Activated B cell treated with CpG ODN at 0.5 μM for 24 hours (primary cell): Measurements from ENCODE around the gene CERS6. TPM values are rescaled to one million over a fixed set of nuclear protein-coding genes. Genes with fewer than 3 reads are reported as not detected.

Experiments
- ATAC-seq: fragments of 200-7000 bp; cut with Tn5 transposase; one replicate; pipeline ENCODE4 v1.10.0; 2021; ENCODE audit warnings: low read depth, mild to moderate bottlenecking, moderate library complexity
- CTCF ChIA-PET: fragments of 350-600 bp; sonication (Branson Sonifier 250); formaldehyde crosslinking; loops from one replicate; lab custom pipeline; 2021; ENCODE audit warnings: antibody characterized with exemption; lab: Charles Lee
- POLR2A ChIA-PET: fragments of 350-600 bp; sonication (Branson Sonifier 250); formaldehyde crosslinking; loops from one replicate; lab custom pipeline; 2021; ENCODE audit warnings: antibody characterized with exemption; lab: Charles Lee
- DNase-seq: peaks from one replicate; pipeline ENCODE4 v3.0.0; 2022
- H3K27ac Mint-ChIP-seq: one replicate; pipeline ENCODE4 v1.8.0; 2020; ENCODE audit warnings: mixed read lengths
- H3K27me3 Mint-ChIP-seq: one replicate; pipeline ENCODE4 v1.8.0; 2021; ENCODE audit warnings: mixed read lengths
- H3K36me3 Mint-ChIP-seq: one replicate; pipeline ENCODE4 v1.8.0; 2021; ENCODE audit warnings: low read depth, mixed read lengths
- H3K4me1 Mint-ChIP-seq: one replicate; pipeline ENCODE4 v1.8.0; 2021; ENCODE audit warnings: mixed read lengths
- H3K4me3 Mint-ChIP-seq: one replicate; pipeline ENCODE4 v1.8.0; 2020; ENCODE audit warnings: mild to moderate bottlenecking, mixed read lengths
- H3K9me3 Mint-ChIP-seq: one replicate; pipeline ENCODE4 v1.8.0; 2020; ENCODE audit warnings: mixed read lengths
- CTCF ChIP-seq: fragments of 200-600 bp; IDR thresholded peaks from one replicate; pipeline ENCODE4 v1.8.0; 2022; ENCODE audit warnings: antibody characterized with exemption, mild to moderate bottlenecking
- intact Hi-C: fragments of 100-400 bp; cut with micrococcal nuclease; formaldehyde crosslinking; loops from one replicate; pipeline ENCODE4 v1.15.1; 2024
- total RNA-seq: library from RNA; stranded (reverse); gene quantifications from 2 replicates; pipeline ENCODE4 v1.2.3, GENCODE V29; 2022

The CERS6 gene
- total RNA-seq, 1 donor from 2014 or later, result 5.3 TPM

DNA sequence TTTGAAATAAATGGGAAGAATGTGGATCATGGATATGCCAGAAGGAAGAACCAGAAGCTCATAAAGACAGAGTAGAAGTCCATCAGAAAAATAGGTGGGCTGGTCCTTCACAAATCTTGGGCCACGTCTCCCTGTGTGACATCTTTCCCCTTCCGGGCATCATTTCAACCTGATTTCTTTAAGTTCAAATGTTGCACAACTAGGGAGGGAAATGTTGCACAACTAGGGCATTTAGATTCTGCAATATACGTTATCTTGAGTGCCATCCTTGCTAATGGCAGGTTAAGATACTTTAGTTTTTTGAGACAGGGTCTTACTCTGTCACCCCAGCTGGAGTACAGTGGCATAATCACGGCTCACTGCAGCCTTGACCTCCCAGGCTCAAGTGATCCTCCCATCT lies 129.6 kb downstream of the CERS6 start:
- Mint-ChIP-seq H3K9me3 (no peaks in the 10 kb centered on the region), H3K27ac (no peak overlapping the region), H3K36me3 (no peaks in the 10 kb centered on the region), H3K4me1 (peaks cover 42% of the 10 kb centered on the region), H3K4me3 (no peak overlapping the region), H3K27me3 (no peaks in the 10 kb centered on the region)
- no peak for TF ChIP-seq CTCF
- CTCF ChIA-PET, result no interaction called here
- no peak for ATAC-seq
- DNase-seq, result no peak
- POLR2A ChIA-PET, result no interaction called here
- intact Hi-C loops, result no loop called here

- no peak overlapping the region for H3K4me3 Mint-ChIP-seq
- no peaks in the 10 kb centered on the region for H3K27me3 Mint-ChIP-seq
- H3K27ac Mint-ChIP-seq, result no peak overlapping the region
- ChIA-PET POLR2A (no interaction called here), CTCF (no interaction called here)
- H3K9me3 Mint-ChIP-seq, result no peaks in the 10 kb centered on the region
- DNase-seq (no peak), ATAC-seq (no peak)
- intact Hi-C loops, result no loop called here
- H3K36me3 Mint-ChIP-seq, result no peaks in the 10 kb centered on the region
- H3K4me1 Mint-ChIP-seq, result peaks cover 30% of the 10 kb centered on the region
- TF ChIP-seq CTCF, result no peak
These were observed 131.2 kb downstream of the CERS6 start for GRCh38 chr2:168587307-168587706.

DNA sequence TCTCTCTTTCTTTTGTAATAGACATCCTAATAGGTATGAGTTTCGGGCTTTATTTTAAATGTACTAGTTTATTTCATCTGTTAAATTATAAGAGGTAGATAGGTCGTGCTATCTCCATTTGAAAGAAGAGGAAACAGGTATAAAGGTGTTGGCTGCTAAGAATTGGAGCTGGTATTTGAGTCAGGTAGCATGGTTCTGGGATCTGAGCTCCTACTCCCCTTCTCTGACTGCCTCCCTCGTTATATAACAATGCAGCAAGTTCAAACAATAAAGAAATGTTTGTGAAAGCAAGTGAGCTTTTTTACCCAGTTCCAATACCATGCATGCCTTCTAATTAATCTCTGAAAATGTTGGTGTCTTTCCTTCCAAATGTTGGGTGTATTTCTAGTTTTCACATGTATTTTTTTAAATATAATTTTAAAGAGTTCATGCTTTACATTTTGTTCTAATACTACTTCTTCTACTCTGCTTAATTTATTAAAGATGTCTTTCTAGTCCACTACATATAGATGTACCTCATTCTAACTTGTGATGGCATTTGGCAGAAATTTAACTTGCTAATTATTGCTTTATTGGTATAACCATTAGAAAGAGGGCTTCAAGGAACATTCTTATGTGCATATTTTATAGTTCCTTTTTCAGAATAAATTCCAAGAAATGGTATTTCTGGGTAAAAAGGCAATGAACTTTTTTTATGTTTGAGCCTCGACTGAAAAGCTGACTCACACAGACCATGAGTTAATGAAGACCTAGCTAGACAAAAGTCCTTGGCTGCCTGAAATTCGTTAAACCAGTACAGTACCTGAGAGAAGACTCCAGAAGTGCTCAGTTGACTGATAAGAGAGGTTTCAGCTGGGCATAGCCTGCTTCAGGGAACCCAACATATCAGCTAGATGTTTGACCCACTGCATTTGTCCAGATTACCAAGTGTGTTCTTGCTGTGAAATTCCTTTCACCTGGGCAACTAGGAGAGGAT lies 133.5 kb downstream of the CERS6 start:
- Mint-ChIP-seq H3K4me1 (peaks cover 22% of the 10 kb centered on the region), H3K4me3 (no peak overlapping the region), H3K27ac (no peak overlapping the region), H3K36me3 (no peaks in the 10 kb centered on the region), H3K27me3 (no peaks in the 10 kb centered on the region), H3K9me3 (no peaks in the 10 kb centered on the region)
- ChIA-PET POLR2A (no interaction called here), CTCF (no interaction called here)
- no peak for TF ChIP-seq CTCF
- ATAC-seq, result no peak
- no peak for DNase-seq
- intact Hi-C loops, result no loop called here

GRCh38 chr2:168592181-168592831 lies 136.2 kb downstream of the CERS6 start:
- intact Hi-C loops, result no loop called here

More at GRCh38 chr2:168592181-168592831, 136.2 kb downstream of the CERS6 start:
- POLR2A ChIA-PET, result no interaction called here
- no peaks in the 10 kb centered on the region for H3K9me3 Mint-ChIP-seq
- H3K4me3 Mint-ChIP-seq, result no peak overlapping the region
- ATAC-seq, result no peak
- CTCF ChIA-PET, result interaction anchor here (0.5 kb wide), 1 partner anchor 427 kb away, joined by 3 read pairs; no protein-coding TSS in a partner anchor
- no peak for DNase-seq
- no peak overlapping the region for H3K27ac Mint-ChIP-seq
- peaks cover 21% of the 10 kb centered on the region for H3K4me1 Mint-ChIP-seq
- no peak for TF ChIP-seq CTCF
- no peaks in the 10 kb centered on the region for H3K27me3 Mint-ChIP-seq
- peaks cover 2% of the 10 kb centered on the region for H3K36me3 Mint-ChIP-seq
